ENCODE measurements around the gene PRPS1L1.

Gene PRPS1L1

DNA sequence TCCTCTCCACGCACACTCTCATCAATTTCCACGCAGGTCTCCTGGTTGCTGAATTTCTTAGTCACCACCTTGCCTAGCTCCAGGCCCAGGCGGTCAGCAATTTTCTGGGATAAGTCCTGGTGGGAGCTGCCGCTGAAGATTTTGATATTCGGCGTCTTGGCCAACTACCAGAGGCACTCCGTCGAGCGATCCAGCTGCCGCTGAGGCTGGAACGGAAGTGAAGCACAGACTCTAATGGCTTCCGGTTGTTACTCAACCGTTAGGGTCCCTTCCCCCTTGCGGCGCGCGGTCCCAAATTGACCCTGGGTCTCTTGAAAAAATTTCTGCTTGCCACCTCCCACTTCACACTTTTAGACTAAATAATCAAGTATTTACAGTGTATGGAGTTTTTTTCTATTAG, at the start of gene PRPS1L1:
TSS of gene PRPS1L1 (minus strand) at position 219 of the 400 bp plus-strand sequence.
- DNase-seq, result no peak

DNA sequence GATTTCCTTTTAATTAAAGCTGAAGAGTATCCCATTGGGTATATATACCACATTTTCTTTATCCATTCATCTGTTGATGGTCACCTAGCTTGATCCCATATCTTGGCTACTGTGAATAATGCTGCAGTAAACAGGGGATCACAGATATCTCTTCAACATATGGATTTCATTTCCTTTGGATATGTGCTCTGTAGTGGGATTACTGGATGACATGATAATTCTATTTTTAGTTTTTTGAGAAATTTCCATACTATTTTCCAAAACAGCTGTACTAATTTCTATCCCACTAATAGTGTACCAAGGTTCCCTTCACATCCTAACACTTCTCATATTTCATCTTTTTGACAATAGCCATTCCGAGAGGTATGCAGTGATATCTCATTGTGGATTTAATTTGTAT, 48.8 kb upstream of the PRPS1L1 start:
- no peak for DNase-seq

DNA sequence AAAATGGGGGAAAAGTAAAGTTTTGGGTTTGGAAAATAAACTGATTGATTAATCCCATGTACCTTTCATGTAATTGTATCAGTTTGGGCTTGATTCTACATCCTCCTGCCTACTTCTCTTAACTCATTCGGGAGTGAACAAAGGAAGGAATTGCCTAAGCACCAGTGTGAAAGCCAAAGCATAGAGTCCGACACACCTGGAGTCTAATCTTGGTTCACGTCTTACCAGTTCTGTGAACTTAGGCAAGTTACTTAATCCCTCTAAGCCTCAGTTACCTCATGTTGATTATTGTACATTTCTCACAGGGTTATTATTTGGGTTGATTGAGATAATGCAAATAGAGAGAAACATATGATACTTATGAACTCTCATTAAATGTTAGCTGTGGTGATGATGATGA, 41.1 kb upstream of the PRPS1L1 start:
- no peak for DNase-seq

DNA sequence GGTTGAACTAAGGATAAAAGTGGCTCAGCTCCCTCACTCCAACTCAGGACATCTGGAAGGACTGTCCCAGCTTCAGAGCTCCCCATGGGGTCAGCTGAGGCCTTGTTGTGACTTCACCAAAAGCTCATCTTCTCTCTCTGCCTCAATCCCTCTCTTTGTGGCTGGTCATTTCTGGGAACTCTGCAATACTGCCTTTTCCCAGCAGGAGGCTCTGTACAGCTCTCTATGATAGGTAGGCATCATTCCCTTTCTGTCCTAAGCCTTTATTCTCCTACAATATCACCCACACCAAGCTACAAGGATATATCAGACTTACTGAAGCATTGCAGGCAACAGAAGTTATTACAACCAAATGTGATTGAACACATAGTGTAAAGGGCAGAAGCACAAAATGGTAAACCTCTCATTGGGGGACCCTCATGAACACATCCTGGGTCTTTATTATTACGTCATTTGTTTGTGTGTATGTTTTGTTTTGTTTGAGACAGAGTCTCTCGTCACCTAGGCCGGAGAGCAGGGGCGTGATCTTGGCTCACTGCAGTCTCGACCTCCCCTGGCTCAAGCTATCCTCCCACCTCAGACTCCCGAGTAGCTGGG, 36.7 kb upstream of the PRPS1L1 start:
- DNase-seq, result no peak

DNA sequence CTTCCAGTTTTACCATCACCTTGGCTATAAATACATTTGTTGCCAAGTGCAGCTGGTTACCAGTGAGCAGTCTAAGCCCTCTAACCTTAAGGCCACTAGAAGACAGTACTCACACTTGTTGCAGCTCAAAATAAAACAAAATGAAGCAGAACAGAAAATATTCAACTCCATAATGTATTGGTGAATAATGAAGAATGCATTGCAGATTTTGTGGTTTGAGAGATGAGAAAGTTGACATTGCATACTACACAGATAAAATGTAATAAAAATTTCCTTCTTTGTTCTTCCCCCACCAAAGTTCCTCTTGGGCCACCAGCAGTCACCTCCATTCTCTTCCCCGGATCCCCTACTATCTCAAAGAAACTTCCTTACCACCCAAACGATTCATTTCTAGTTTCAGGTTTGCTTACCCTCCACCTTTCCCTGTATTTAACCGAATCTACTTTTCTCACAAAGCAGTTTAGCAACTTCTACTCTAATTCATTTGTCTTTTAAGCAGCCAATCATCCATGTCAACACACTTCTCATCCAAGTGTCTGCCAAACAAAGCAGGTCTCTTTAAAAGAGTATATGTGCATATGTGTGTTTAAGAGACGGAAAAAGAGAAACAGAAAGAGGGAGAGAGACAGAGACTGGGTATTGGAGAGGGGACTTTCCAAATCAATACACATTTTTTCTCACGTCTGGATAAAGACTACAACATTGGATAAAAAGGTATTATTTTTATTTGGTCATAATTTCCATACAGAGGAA, 35.7 kb upstream of the PRPS1L1 start:
- DNase-seq, result no peak

DNA sequence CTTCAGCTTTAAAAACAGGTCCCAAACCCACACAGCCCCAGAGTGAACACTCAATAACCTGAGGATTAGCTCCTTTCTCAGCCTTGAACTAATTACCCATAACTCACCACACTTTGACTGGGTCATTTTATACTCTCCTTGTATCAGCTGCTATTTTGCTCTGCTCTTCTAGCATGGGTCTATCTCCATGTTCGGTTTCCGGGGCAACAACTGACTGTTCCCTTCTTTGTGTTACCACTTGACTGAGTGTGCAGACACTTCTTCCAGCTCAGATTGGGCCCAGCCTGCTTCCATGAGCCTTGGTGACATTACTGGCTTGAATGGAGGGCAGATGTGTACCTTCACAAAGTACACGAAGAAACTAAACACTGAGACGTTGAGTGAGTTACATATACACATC, 31.5 kb upstream of the PRPS1L1 start:
- no peak for DNase-seq

DNA sequence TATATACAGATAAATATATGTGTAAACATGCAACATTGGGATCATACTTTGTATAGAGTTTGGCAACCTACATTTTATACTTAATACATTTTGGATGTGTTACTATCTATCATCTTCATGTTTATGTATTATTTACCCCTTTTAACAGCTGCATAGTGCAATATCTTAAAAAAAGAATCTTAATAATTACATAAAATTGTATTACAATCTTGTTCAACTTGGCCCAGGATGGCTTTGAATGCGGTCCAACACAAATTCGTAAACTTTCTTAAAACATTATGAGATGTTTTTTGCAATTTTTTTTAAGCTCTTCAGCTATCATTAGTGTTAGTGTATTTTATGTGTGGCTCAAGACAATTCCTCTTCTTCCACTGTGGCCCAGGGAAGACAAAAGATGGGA, 26.3 kb upstream of the PRPS1L1 start:
- no peak for DNase-seq

DNA sequence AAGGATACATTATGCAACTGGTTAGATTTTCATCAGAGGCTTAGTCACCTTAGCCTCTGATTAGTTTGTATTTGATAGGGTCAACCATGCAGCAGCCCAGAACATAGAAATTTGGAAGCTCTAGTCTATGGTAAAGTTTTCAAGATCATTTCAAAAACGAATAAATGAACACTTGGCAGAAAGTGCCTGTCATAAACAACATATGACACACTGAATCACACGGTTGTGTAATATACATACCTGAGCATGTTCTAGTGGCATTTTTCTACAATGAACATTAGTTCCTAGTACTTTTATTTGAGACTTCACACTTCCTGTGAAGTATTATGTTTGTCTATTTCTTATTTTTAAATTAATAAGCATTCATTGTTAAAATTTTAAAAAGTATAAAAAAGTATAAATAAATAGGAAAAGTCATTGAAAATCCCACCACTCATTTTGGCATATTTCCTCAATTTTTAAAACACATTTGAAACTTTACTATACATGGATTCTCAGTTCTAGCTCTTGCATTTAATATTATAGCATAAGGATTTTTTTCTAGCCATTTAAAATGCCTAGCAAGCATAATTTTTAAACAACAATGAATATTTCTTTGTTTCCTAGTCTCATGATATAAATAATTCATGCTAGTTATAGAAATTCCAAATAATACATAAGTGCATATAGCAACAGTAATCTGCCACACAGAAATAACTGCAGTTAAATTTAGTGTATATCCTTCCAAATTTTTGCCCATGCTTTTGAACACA, 25.7 kb upstream of the PRPS1L1 start:
- no peak for DNase-seq

DNA sequence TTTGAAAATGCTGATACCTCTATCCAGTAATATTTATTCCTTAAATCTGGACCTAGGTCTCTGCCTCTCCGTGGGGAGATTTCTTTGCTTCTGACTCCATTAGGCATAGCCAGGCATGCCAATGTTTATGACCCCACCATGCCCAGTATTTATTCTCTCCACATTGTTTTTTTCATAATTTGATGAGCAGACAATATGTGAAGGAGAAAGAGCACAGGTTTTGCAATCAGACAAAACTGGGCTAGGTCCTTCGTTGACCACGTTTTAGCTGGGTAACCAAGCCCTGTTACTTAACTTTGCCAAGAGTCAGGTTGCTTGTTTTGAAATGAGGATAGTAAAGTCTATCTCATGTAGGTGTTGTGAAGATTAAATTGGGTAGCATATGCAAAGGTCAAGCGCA, 21.6 kb upstream of the PRPS1L1 start:
- DNase-seq, result no peak

DNA sequence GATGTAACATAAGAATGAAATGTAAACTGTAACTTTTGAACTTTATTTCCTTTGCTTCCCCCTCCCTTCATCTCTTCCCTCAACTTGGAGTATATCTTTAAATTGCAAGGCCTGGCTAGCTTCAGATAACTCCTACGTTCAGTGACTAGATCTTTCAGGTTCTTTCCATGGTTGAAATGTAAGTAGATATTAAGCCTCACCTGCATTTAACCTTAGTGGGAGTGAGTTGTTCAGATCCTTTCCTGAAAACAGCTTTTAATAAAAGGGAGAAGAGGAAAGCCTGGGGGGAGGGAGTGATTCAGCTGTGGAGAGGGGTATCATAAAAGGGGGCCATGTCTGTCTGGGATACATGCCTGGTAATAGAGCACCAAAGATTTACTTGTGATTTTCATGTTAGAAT, 19.0 kb upstream of the PRPS1L1 start:
- DNase-seq, result no peak

DNA sequence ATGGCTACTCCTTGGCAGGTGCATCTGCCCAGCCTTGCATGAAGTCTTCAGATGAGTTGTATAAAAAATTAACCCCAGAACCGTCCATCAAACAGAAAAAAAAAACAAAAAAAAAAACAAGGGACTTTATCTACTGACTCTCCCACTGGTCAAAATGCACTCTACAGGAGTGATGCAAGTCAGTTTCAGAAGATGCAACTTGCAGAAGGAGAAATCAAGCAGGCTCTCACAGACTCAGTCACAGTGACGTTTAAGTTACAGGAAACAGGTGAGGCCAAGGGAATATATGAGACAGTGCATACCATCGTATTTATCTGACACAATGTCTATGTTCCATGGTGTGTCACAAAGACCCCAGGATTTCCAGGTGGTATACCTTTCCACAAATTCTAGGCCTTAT, 17.5 kb upstream of the PRPS1L1 start:
- DNase-seq, result no peak

DNA sequence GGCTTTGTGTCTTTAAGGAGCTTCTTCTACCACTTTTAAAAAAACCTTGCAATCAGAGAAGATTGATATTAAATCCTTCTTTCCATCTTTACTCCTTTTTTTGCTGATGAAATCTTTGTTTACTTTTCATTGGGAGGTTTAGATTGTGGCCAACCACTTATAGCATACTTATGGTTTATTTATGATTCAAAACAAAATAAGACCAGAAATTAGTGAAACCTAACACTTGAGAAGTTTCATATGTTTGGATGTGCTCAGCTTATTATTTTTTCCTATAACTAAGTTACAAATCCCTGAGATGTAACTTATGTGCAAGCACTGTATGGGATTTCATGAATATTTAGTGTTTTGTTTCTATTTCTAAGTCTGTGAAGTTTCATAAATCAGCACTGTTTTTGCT, 13.5 kb upstream of the PRPS1L1 start:
- DNase-seq, result no peak

DNA sequence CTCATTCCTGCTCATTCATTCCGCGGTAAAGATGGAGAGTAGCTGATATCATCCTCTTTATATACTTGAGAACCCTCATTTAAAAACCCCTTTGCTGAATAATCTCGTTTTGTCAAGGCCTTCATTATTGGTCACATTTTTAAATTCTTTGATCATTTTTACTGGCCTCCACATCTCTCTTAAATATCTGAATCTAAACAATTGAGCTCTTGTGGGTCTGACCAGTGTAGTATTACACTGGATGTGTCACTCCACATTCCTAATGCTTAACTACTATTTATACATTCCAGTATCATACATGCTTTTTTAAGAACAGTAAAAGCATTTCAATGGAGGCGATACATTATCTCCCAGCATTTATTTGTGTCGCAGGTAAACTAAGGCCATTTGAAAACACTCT, 12.6 kb upstream of the PRPS1L1 start:
- no peak for DNase-seq

DNA sequence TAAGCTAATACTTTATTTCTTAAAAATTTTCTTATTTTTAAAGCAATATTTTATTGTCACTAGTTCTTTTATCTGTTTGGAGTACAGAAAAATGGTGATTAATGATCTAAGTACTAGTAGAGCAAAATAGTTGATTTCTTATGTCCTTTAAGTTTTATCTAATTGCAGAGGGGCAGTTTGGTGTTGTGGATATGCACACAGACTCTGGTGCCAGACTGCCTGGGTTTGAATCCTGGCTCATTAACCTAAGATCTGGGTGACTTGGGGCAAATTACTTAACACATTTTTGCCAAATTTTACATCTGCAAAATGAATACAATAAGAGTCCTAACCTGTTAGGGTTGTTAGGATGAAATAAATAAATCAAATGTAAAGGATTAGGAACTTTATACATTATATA, 10.7 kb upstream of the PRPS1L1 start:
- no peak for DNase-seq

DNA sequence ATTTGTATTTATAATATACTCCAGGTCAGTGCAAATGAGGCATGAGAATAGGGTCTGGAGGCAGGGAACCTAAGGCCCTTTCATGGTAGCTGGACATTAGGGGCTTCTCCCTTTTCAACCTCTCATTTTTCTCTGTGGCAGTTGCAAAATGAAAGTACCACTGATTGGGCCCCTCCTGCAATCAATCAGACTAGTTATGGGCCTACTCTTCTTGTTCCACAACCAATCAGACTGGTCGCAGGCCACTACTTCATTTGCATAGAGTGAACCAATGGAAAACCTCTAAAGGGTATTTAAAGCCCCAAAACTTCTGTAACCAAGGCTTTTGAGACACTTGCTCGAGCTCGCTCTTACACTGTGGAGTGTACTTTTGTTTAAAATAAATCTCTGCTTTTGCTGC, 10.0 kb upstream of the PRPS1L1 start:
- no peak for DNase-seq

DNA sequence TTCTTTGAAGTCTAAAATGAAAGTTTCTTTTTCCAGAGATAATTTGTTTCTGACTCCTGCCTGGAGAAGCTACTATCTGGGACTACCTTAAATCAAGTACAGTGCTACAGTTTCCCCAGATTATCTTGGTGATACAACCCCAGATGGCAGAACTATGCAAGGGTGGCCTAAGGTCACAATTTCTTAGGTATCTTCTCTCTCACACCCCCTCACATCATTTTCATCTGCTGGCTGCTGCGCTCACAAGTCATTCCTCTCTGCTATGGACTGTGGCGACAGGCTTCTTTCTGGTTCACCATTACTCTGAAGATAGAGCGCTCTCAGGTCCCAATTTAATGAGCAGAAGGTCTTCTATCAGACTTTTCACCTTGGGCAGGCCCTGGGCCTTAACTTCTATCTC, 9.1 kb upstream of the PRPS1L1 start:
- DNase-seq, result no peak

DNA sequence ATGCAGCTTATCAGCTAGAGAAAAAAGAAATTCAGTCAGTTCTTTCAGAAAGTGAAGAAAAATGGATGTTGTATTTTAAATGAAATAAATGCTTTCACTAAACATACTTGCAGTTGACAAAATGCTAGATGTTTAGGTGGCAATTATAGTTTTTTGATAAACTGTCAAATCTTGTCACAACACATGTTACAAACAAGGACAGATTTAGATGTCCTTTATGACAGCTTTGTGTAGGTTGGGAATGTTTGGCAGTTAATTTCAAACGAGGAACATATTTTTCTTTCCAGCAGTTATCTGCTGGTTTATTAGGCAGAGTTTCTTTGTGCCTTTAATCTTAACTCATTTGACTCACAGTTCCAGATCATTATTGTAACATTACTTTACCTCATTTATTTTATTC, 3.1 kb upstream of the PRPS1L1 start:
- DNase-seq, result no peak

DNA sequence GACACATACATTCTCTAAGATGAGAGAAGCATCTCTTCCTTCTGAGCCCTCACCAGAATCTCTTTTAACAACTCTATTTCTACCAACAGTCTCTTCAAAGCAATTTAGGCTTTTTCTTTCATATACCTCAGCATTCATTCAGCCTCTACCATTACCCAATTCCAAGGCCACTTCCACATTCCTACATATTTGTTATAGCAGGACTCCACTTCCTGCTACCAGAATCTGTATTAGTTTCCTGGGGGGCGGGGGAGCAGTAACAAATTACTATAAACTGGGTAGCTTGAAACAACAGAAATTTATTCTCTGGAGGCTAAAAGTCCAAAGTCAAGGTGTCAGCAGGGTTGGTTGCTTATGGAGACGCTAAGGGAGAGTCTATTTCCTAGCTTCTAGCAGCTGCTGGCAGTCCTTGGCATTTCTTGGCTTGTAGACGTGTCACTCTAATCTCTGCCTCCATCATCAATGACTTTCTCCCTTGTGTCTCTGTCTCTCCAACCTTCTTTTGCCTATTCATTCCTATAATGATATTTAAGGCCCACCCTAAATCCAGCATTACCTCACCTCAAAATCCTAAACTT, 7.4 kb downstream of the PRPS1L1 start:
- no peak for DNase-seq

DNA sequence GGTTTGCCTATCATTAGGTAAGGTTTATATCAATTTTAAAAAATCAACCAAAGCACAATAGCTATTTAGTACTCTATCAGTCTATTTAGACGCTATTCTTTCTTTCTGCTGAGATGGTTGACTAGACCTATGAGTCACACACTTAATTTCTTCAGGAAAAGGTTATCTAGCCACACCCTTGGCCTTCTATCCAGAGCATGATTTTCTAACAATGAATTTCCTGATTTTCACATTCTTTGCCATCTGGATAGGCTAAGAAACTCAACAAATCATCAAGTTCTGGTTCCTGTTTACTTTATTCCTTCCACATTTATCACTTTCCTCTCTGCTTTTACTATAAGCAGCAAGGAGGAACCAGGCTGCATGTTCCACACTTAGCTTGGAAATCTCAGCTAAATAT, 8.1 kb downstream of the PRPS1L1 start:
- DNase-seq, result no peak

DNA sequence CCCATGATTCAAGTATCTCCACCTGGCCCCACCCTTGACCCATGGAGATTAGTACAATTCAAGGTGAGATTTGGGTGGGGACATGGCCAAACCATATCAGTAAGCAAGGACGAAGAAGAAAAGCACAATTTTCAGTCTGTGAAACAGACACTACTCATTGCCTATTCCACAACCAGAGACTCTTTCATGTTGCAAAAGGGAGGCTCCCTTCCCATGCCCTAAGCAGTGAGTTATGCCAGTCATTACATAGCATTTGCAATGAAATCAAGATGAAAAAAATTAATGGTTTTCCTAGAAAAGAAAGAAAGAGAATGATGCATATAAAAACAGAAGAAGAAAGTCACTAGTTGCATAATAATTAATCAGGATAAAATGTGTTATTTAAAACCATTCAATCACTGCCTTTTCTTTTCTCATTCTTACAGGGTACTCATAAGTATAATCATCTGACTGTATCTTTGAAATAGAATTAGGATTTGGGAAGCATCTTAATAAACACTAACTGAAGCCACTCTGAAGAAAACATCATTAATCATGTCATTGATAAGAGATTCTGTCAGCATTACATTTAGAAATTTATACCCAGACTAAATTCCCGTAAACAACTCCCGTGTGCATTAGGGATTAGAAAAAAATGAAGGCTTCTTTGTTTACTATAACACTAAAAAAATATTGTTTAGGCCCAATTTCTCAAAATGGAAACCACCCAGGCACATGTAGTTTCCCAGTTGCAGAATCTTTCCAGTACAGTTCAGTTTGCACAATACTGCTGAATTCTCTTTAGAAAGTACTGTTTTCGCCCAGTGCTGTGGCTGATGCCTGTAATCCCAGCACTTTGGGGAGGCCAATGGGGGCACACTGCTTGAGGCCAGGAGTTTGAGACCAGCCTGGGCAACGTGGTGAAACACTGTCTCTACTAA, 9.1 kb downstream of the PRPS1L1 start:
- DNase-seq, result no peak

DNA sequence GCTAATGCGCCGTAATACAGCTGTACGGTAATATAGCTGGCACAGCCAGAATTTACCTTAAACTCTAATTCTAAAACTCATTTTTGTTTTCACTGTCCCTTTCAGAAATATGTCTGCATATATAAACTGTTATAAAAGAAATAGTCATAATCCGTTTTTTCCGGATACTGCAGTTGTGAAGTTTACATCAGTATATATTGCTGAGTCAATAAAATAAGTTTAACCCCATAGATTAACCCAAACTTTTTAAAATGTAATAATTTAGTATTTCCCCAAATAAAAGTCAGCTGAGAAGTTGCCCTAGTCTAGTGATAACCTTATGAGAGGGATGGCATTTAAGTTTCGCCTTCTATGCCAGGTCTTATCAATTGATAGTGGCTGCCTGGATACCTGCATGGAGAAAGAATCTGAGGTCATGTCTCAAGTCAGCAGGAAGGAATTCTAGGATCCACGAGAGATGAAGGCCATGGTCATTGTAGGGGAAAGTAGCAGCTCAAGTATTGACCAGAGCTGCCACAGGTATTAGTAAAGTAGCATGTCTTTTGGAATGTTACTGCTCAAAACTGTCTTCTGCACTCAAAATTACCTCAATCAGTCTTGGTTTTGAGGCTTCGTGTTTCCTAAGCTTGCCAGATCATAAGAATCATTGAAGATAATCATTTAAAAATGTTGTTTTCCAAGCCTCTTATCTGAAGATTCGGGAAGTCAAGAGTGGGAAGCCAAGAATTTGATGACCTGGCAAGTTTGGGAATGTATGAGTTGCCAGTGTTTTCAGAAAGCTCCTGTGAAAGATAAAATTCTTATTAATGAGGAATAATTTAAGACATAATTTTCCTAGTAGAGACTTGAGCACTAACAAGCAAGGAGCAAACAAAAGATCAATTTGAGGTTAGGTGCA, 10.8 kb downstream of the PRPS1L1 start:
- DNase-seq, result no peak

DNA sequence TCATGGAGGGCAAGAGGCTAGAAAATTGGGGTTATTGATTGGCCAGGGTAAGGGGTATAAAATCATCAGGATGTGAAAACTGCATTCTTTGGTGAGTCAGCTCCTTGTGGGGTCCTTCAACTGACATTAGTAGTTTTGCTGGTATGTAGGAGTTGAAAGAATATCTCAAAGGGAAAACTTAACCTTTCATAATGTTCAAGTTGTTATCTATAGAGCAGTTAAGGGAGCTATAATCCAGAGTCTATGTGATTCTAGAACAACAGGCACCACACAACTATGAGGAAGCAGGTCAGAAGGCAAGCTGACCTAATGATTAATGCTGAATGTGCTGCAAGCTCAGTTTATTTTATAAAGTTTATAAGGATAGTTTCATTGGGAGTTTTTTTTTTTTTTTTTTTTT, 13.7 kb downstream of the PRPS1L1 start:
- no peak for DNase-seq
